Skeletal muscle satellite cell (primary cell): ENCODE data around the gene MSH3.
"Not testable (repeated sequence)": the region's sequence is repeated elsewhere in the genome, so short reads cannot be mapped to it uniquely, and the experiment has no call there.

Experiments used
- H3K27me3 ChIP-seq: 2 replicates; pipeline ENCODE4 v1.7.0; 2013; ENCODE audit warnings: low read length; ENCODE audit not compliant: control insufficient read depth, insufficient read depth
- H3K36me3 ChIP-seq: 2 replicates; pipeline ENCODE4 v1.7.0; 2013; ENCODE audit warnings: mild to moderate bottlenecking, control low read depth, low read length; ENCODE audit not compliant: insufficient read depth
- H3K4me1 ChIP-seq: 2 replicates; pipeline ENCODE4 v1.7.0; 2013; ENCODE audit warnings: low read length; ENCODE audit not compliant: control insufficient read depth, insufficient read depth
- H3K4me2 ChIP-seq: 2 replicates; pipeline ENCODE4 v1.7.0; 2013; ENCODE audit warnings: mild to moderate bottlenecking, low read length
- H3K4me3 ChIP-seq: 2 replicates; pipeline ENCODE4 v1.7.0; 2013; ENCODE audit warnings: low read length
- H3K9ac ChIP-seq: 2 replicates; pipeline ENCODE4 v1.7.0; 2013; ENCODE audit warnings: mild to moderate bottlenecking, low read depth, low read length, moderate library complexity
- H3K9me3 ChIP-seq: replicated peaks from 2 replicates; pipeline ENCODE4 v1.7.0; 2013; ENCODE audit warnings: mild to moderate bottlenecking, control low read depth, low read length

The MSH3 gene

GRCh38 chr5:80799041-80799440 lies 144.6 kb downstream of the MSH3 start:
- H3K9me3 ChIP-seq, result no peaks in the 10 kb centered on the region
- H3K36me3 ChIP-seq, result no peaks in the 10 kb centered on the region
- H3K4me2 ChIP-seq, result no peak overlapping the region
- H3K9ac ChIP-seq, result no peak overlapping the region
- no peaks in the 10 kb centered on the region for H3K4me1 ChIP-seq
- no peaks in the 10 kb centered on the region for H3K27me3 ChIP-seq
- H3K4me3 ChIP-seq, result no peak overlapping the region

GRCh38 chr5:80799573-80799972 lies 145.1 kb downstream of the MSH3 start:
- H3K4me1 ChIP-seq, result no peaks in the 10 kb centered on the region
- no peaks in the 10 kb centered on the region for H3K36me3 ChIP-seq
- no peaks in the 10 kb centered on the region for H3K9me3 ChIP-seq
- no peak overlapping the region for H3K9ac ChIP-seq
- no peak overlapping the region for H3K4me2 ChIP-seq
- H3K27me3 ChIP-seq, result no peaks in the 10 kb centered on the region
- H3K4me3 ChIP-seq, result no peak overlapping the region

GRCh38 chr5:80804332-80804731 lies 149.9 kb downstream of the MSH3 start:
- no peak overlapping the region for H3K4me3 ChIP-seq
- no peaks in the 10 kb centered on the region for H3K36me3 ChIP-seq

GRCh38 chr5:80805038-80805437 lies 150.6 kb downstream of the MSH3 start:
- Histone ChIP-seq H3K9ac (no peak overlapping the region), H3K27me3 (no peaks in the 10 kb centered on the region), H3K4me2 (no peak overlapping the region), H3K36me3 (no peaks in the 10 kb centered on the region), H3K4me3 (no peak overlapping the region), H3K9me3 (no peaks in the 10 kb centered on the region), H3K4me1 (no peaks in the 10 kb centered on the region)

More at GRCh38 chr5:80804332-80804731, 149.9 kb downstream of the MSH3 start:
- no peaks in the 10 kb centered on the region for H3K4me1 ChIP-seq
- H3K4me2 ChIP-seq, result no peak overlapping the region
- H3K27me3 ChIP-seq, result no peaks in the 10 kb centered on the region
- no peaks in the 10 kb centered on the region for H3K9me3 ChIP-seq
- no peak overlapping the region for H3K9ac ChIP-seq

GRCh38 chr5:80806929-80807328 lies 152.5 kb downstream of the MSH3 start:
- no peaks in the 10 kb centered on the region for H3K36me3 ChIP-seq
- no peak overlapping the region for H3K9ac ChIP-seq
- no peaks in the 10 kb centered on the region for H3K9me3 ChIP-seq
- H3K4me2 ChIP-seq, result no peak overlapping the region
- H3K4me3 ChIP-seq, result no peak overlapping the region
- H3K27me3 ChIP-seq, result no peaks in the 10 kb centered on the region
- H3K4me1 ChIP-seq, result no peaks in the 10 kb centered on the region

GRCh38 chr5:80809451-80809850 lies 155.0 kb downstream of the MSH3 start:
- Histone ChIP-seq H3K9me3 (no peaks in the 10 kb centered on the region), H3K4me2 (no peak overlapping the region), H3K4me3 (no peak overlapping the region), H3K27me3 (no peaks in the 10 kb centered on the region), H3K9ac (no peak overlapping the region), H3K4me1 (no peaks in the 10 kb centered on the region), H3K36me3 (peaks cover 7% of the 10 kb centered on the region)

GRCh38 chr5:80810425-80810824 lies 156.0 kb downstream of the MSH3 start:
- H3K9me3 ChIP-seq, result no peaks in the 10 kb centered on the region
- H3K4me3 ChIP-seq, result no peak overlapping the region
- no peaks in the 10 kb centered on the region for H3K27me3 ChIP-seq
- no peak overlapping the region for H3K9ac ChIP-seq
- peaks cover 9% of the 10 kb centered on the region for H3K36me3 ChIP-seq
- H3K4me1 ChIP-seq, result no peaks in the 10 kb centered on the region
- H3K4me2 ChIP-seq, result no peak overlapping the region

- Histone ChIP-seq H3K4me1 (no peaks in the 10 kb centered on the region), H3K4me2 (no peak overlapping the region), H3K27me3 (no peaks in the 10 kb centered on the region), H3K4me3 (no peak overlapping the region), H3K9ac (no peak overlapping the region), H3K36me3 (peaks cover 9% of the 10 kb centered on the region), H3K9me3 (no peaks in the 10 kb centered on the region)
Measured at GRCh38 chr5:80816590-80816989, 162.1 kb downstream of the MSH3 start.

- Histone ChIP-seq H3K36me3 (no peaks in the 10 kb centered on the region), H3K4me1 (no peaks in the 10 kb centered on the region), H3K4me2 (no peak overlapping the region)
Measured at GRCh38 chr5:80820685-80821084, 166.2 kb downstream of the MSH3 start.

GRCh38 chr5:80822640-80823039 lies 168.2 kb downstream of the MSH3 start:
- Histone ChIP-seq H3K4me2 (no peak overlapping the region), H3K4me3 (no peak overlapping the region), H3K36me3 (no peaks in the 10 kb centered on the region), H3K9me3 (no peaks in the 10 kb centered on the region), H3K9ac (no peak overlapping the region), H3K27me3 (no peaks in the 10 kb centered on the region), H3K4me1 (no peaks in the 10 kb centered on the region)

More at GRCh38 chr5:80820685-80821084, 166.2 kb downstream of the MSH3 start:
- Histone ChIP-seq H3K4me3 (no peak overlapping the region), H3K9ac (no peak overlapping the region), H3K9me3 (no peaks in the 10 kb centered on the region), H3K27me3 (no peaks in the 10 kb centered on the region)

- not testable (repeated sequence) for H3K9me3 ChIP-seq, H3K4me2 ChIP-seq, H3K4me3 ChIP-seq, H3K36me3 ChIP-seq, H3K4me1 ChIP-seq, H3K27me3 ChIP-seq, H3K9ac ChIP-seq
Measured at GRCh38 chr5:80824159-80824558, 169.7 kb downstream of the MSH3 start.

- H3K27me3 ChIP-seq, result no peaks in the 10 kb centered on the region
- no peak overlapping the region for H3K4me2 ChIP-seq
- H3K36me3 ChIP-seq, result no peaks in the 10 kb centered on the region
- no peak overlapping the region for H3K4me3 ChIP-seq
- H3K9ac ChIP-seq, result no peak overlapping the region
- no peaks in the 10 kb centered on the region for H3K4me1 ChIP-seq
- peaks cover 5% of the 10 kb centered on the region for H3K9me3 ChIP-seq
Measured at GRCh38 chr5:80825786-80826460, 171.5 kb downstream of the MSH3 start.
